HG02763 (cell line): ENCODE results near the gene PHACTR1.

Experiments
- ATAC-seq: cut with Tn5 transposase; IDR thresholded peaks from one replicate; pipeline ENCODE4 v1.9.1; 2021; ENCODE audit warnings: mild to moderate bottlenecking, moderate library complexity; ENCODE audit not compliant: unreplicated experiment

The PHACTR1 gene

GRCh38 chr6:12892151-12892550 lies 175.6 kb downstream of the PHACTR1 start:
- no peak for ATAC-seq

- ATAC-seq: no peak
These were observed 176.5 kb downstream of the PHACTR1 start for GRCh38 chr6:12893036-12893435.

GRCh38 chr6:12895721-12896120 lies 179.2 kb downstream of the PHACTR1 start:
- no peak for ATAC-seq

DNA sequence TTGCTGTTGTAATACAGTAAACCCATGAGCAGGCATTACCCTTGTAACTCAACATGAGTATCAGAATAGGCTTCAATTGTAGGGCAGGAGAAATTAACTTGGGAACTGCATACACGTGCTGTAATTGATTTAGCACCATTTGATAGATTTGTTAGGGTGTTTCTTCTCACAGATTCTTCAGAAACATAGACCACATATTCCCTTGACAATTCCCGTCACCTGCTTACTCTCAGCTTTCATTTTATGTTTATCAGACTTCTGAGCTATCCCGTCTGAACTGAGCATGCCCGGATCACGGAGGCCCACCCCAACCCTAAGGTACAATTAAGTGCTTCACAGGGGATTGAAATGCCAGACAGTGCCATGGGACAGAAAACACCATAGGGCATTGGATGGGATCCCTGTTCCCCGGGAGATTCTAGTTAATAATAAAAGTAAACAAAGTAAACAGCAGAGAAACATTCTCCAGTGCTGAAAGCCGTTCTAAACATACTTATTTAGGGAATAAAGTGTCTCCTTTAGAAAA lies 179.7 kb downstream of the PHACTR1 start:
- no peak for ATAC-seq

GRCh38 chr6:12898603-12899002 lies 182.0 kb downstream of the PHACTR1 start:
- no peak for ATAC-seq

DNA sequence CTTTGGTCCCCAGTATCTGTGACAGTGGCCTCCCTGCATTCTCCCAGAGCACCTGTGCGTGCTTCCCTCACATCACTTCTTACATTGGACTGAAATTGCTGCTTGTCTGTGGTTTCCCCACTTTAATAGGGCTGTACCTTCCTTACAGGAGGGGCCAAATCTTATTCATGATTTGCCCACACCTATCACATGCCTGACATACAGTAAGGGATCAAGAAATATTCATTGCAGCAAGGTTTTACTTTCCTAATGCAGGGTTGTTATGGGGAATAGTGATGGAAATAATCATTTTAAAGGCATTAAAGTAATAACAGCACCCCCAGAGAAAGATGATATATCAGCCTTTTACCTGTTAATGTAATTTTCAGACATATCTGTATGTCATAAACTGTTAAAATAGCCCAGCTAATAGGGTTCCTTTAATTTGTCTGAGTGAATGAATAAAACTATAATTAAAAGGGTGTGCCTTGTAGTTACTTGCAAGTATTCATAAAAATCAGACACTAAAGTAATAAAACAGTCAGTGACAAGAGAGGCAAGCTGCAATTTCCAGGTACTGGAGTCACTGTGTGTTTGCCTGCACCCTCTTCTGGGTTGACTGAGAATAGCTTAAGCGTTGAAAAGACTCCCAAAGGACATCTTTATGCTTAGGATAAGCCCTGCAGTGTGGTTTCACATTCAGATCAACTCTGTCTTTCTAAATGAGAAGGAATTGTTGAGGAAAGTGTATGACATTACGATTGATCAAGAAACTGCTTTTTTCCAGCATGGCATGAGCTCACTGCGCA lies 182.7 kb downstream of the PHACTR1 start:
- no peak for ATAC-seq

- ATAC-seq: no peak
These were observed 186.7 kb downstream of the PHACTR1 start for GRCh38 chr6:12903246-12903645.

DNA sequence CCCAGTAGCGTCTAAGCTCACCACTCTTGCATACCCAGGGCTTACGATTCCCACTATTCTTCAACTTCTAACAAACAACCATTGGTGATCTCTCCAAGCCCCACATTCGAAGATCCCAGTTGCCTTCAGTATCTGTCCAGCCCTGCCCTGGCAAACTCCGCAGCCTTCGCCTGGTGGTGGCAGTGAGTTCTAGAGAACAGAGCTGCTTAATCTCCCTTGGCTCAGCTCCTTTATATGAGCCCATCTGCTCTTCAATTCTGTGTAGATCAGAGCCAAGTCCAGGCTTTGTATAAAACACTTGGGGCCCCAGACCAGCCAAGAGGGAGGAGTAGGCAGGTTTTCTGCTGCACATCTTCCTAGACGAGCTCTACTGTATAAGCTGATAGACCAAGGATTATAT lies 193.3 kb downstream of the PHACTR1 start:
- no peak for ATAC-seq

DNA sequence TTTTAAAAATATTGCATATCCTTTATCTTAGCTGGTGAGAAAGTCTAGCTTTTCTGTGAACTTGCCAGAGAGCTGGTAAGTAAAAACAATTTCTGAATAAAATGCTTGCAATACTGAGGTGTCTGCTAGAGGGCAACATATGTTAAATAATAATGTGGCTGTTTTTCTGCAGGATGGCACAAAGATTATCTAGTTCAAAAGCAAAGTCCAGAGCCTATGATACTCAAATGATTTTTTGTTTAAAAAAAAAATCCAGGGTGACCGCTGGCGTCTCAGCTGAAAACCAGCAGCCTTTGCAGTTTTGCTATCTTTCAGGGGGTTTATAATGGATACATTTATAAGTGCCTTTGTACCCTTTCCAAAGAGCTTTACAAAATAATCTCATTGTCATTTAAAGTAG lies 194.9 kb downstream of the PHACTR1 start:
- no peak for ATAC-seq

DNA sequence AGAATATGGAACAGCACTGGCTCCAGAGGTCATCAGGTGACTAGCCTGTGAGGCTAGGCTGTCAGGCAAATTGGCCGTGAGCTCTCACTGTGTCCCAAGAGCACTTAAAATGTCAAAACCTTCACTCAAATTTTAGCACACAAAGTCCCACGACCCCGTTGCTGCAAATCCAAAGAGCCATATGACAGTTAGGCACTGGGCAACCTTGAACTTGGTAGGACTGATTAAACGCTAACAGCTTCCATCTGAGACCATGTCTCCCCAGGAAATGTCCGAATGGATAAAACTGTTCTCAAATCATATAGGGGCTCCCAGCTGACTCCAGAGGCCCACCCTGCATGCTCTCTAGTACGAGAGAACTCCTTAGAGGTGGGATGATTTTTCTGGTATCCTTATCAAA lies 196.6 kb downstream of the PHACTR1 start:
- no peak for ATAC-seq

DNA sequence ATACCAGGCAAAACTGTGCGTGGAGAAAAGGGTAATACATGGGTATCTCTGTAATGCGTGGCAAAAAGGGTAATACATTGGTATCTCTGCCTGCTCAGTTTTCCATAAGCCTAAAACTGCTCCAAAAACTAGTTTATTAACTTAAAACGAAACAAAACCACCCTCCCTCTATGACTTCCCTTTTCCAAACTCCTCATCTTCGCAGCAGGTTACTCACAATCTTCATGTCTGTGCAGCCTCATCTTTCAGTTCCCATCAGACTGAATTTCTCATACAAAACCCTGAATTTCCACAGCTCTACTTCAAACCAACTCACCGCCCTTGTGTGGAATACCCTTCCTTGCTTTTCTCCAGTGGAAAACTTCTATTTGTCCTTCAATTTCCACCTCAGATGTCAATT lies 199.4 kb downstream of the PHACTR1 start:
- ATAC-seq: no peak

DNA sequence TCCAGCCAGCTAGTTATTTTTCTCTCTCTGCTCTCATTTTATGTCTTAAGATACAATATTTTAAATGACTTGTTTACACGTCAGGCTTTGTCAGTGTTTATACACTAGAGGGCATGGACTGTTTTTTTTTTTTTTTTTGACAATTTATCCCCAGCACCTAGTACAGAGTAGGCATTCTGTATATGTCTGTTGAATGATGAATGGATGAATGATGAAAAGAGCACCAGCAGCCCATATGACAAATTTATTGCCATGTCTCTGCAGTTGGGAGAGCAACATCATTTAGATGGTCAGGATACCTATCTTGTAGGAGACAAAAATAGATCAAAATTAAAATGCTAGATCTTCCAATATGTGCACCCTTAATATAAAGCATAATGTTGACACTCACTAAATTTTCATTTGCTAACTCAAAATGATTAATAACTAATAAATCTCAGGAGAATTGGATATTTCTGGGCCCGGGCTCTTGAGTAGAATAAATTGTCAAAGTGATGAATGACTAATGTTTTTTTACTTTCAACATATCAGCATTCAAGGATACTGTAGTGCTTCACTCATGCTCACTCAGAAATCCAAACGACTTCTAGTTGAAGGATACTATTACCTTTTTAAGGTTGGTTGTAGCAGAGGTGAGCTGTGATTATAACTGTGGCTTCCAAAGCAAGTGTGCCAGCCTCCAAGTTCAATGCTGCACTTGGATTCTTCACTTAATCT lies 200.0 kb downstream of the PHACTR1 start:
- ATAC-seq: no peak

DNA sequence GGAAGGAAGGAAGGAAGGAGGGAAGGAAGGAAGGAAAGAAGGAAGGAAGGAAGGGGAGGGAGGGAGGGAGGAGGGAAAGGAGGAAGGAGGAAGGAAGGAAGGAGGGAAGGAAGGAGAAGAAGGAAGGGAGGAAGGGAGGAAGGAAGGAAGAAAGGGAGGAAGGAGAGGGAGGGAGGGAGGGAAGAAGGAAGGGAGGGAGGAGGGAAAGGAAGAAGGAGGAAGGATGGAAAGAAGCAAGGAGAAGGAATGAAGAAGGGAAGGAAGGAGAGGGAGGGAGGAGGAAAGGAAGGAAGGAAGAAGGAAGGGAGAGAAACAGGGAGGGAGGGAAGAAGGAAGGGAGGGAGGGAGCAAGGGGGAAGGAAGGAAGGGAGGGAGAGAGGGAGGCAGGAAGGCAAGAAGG lies 204.9 kb downstream of the PHACTR1 start:
- ATAC-seq: no peak

GRCh38 chr6:12923644-12924235 lies 207.2 kb downstream of the PHACTR1 start:
- no peak for ATAC-seq

- no peak for ATAC-seq
These were observed 208.3 kb downstream of the PHACTR1 start for GRCh38 chr6:12924911-12925310.

- no peak for ATAC-seq
These were observed 211.2 kb downstream of the PHACTR1 start for GRCh38 chr6:12927746-12928145.

DNA sequence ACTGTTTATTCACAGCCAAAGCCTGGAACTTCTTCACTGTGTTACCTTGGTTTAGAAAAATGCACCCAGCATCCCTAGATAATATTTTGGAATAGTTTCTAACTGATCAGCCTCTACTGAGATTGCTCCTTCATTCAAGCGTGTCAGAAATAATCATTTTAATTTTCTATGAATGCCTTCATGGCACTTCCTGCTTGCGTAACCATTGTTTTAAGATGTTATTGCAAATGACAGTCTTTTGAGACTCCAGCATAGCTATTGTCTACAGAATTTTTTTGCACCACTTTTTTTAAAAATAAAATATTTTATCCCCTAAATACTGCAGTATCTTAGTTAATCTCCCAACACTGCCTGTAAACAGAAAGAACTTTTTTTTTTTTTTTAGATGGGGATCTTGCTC lies 213.1 kb downstream of the PHACTR1 start:
- no peak for ATAC-seq

DNA sequence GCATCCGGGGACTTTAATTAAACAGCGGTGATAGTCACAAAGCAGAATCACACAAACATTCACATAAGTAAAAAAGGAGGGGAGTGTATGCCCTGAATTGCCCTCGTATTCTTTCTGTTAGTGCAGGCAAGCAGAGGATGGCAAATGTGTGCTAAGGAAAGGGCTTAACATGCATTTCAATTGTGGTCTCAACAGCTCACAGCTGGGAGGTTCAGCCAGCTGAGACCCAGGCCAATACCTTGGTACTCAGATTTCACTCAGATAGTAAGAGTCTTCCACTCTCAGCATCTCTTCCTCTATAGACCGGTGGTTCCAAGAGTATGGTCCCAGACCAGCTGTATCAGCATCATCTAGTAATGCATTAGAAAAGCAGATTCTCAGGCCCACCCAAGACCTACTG lies 215.1 kb downstream of the PHACTR1 start:
- ATAC-seq: no peak

DNA sequence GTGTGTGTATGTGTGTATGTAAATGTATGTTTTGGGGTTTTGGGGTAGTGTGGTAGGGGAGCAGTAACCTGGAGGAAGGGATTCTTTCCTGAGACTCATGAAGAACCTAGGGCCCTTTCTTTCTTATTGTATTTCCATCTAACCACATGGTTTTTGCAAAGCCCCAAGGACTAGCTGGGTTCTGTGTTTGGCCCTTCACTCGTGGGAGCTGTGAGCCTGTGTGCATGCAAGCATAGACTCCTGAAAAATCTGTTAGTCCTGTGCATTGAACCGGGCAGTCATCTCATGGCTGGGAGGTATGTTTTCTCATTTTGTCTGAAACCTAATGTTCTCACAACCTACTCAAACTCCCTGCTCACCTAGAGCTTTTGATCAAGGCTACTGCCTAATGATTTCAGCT lies 219.1 kb downstream of the PHACTR1 start:
- ATAC-seq: no peak

GRCh38 chr6:12937971-12938370 lies 221.4 kb downstream of the PHACTR1 start:
- no peak for ATAC-seq

- no peak for ATAC-seq
These were observed 222.7 kb downstream of the PHACTR1 start for GRCh38 chr6:12939314-12939713.

- no peak for ATAC-seq
These were observed 224.9 kb downstream of the PHACTR1 start for GRCh38 chr6:12941422-12941821.
